Measurements from ENCODE around the gene FAM181A. TPM values are rescaled to one million over a fixed set of nuclear protein-coding genes. Genes with fewer than 3 reads are reported as not detected.

Gene FAM181A
- total RNA-seq, 2 donors from 2014 or later: not detected

- no peak for ATAC-seq
- no peak for DNase-seq
- intact Hi-C loops (cut with DNase I, micrococcal nuclease): no loop called here
Measured at GRCh38 chr14:93925374-93925895, 1.7 kb upstream of the FAM181A start.

GRCh38 chr14:93926245-93926872 is 785 bp upstream of the FAM181A start:
- no peak for DNase-seq
- ATAC-seq: no peak
- intact Hi-C loops (cut with DNase I, micrococcal nuclease): no loop called here

- ATAC-seq (no peak), DNase-seq (no peak)
- intact Hi-C loops (cut with DNase I, micrococcal nuclease): no loop called here
Measured at GRCh38 chr14:93927800-93928145, 629 bp downstream of the FAM181A start.

- DNase-seq: no peak
- no peak for ATAC-seq
- intact Hi-C loops (cut with DNase I, micrococcal nuclease): no loop called here
Measured at GRCh38 chr14:93928184-93929047, 1.3 kb downstream of the FAM181A start.

- DNase-seq: no peak
- no peak for ATAC-seq
- intact Hi-C loops (cut with DNase I, micrococcal nuclease): no loop called here
Measured at GRCh38 chr14:93929048-93929535, 1.9 kb downstream of the FAM181A start.

- DNase-seq (no peak), ATAC-seq (no peak)
- intact Hi-C loops (cut with DNase I, micrococcal nuclease): no loop called here
Measured at GRCh38 chr14:93929657-93930056, 2.5 kb downstream of the FAM181A start.

- intact Hi-C loops (cut with DNase I, micrococcal nuclease): no loop called here
- ATAC-seq (no peak), DNase-seq (no peak)
Measured at GRCh38 chr14:93930296-93930988, 3.3 kb downstream of the FAM181A start.

- no peak for ATAC-seq
- DNase-seq: no peak
- intact Hi-C loops (cut with DNase I, micrococcal nuclease): no loop called here
Measured at GRCh38 chr14:93930989-93931307, 3.8 kb downstream of the FAM181A start.

- intact Hi-C loops (cut with DNase I, micrococcal nuclease): no loop called here
Measured at GRCh38 chr14:93932642-93933041, 5.5 kb downstream of the FAM181A start.

GRCh38 chr14:93935213-93935612 is 8.1 kb downstream of the FAM181A start:
- ATAC-seq: no peak
- no peak for DNase-seq
- intact Hi-C loops (cut with DNase I, micrococcal nuclease): loop anchor here in 1 of 2 donors (5.0 kb wide), 1 partner anchor 67 kb away; no protein-coding TSS in a partner anchor

More at GRCh38 chr14:93932642-93933041, 5.5 kb downstream of the FAM181A start:
- DNase-seq (no peak), ATAC-seq (no peak)

- intact Hi-C loops (cut with DNase I, micrococcal nuclease): loop anchor here in 1 of 2 donors (5.0 kb wide), 1 partner anchor 66 kb away; no protein-coding TSS in a partner anchor
- DNase-seq (no peak), ATAC-seq (no peak)
Measured at GRCh38 chr14:93936245-93936644, 9.1 kb downstream of the FAM181A start.

GRCh38 chr14:93936926-93937325 is 9.8 kb downstream of the FAM181A start:
- DNase-seq (no peak), ATAC-seq (no peak)
- intact Hi-C loops (cut with DNase I, micrococcal nuclease): loop anchor here in 1 of 2 donors (5.0 kb wide), 1 partner anchor 65 kb away; no protein-coding TSS in a partner anchor

- no peak for DNase-seq
- intact Hi-C loops (cut with DNase I, micrococcal nuclease): loop anchor here in 1 of 2 donors (5.0 kb wide), 1 partner anchor 65 kb away; no protein-coding TSS in a partner anchor
- ATAC-seq: no peak
Measured at GRCh38 chr14:93937519-93937918, 10.4 kb downstream of the FAM181A start.

- ATAC-seq (no peak), DNase-seq (no peak)
- intact Hi-C loops (cut with DNase I, micrococcal nuclease): loop anchor here in 1 of 2 donors (5.0 kb wide), 1 partner anchor 63 kb away; no protein-coding TSS in a partner anchor
Measured at GRCh38 chr14:93938751-93939303, 11.7 kb downstream of the FAM181A start.

GRCh38 chr14:93939304-93940229 is 12.4 kb downstream of the FAM181A start:
- ATAC-seq: peak; percentile 92

GRCh38 chr14:93940437-93940836 is 13.3 kb downstream of the FAM181A start:
- no peak for ATAC-seq
- intact Hi-C loops (cut with DNase I, micrococcal nuclease): loop anchor here in 1 of 2 donors (10.0 kb wide), 1 partner anchor 64 kb away; no protein-coding TSS in a partner anchor
- DNase-seq: no peak

More at GRCh38 chr14:93939304-93940229, 12.4 kb downstream of the FAM181A start:
- DNase-seq: peak; percentile 69 to 86
- intact Hi-C loops (cut with DNase I, micrococcal nuclease): loop anchor here (5.0 to 10.0 kb wide), 2 partner anchors 63 to 65 kb away; no protein-coding TSS in a partner anchor

GRCh38 chr14:93941293-93941910 is 14.3 kb downstream of the FAM181A start:
- ATAC-seq (no peak), DNase-seq (no peak)
- intact Hi-C loops (cut with DNase I, micrococcal nuclease): loop anchor here in 1 of 2 donors (10.0 kb wide), 1 partner anchor 63 kb away; no protein-coding TSS in a partner anchor
